Measurements from ENCODE around the gene TMEM132C.
"Not testable (repeated sequence)": the region's sequence is repeated elsewhere in the genome, so short reads cannot be mapped to it uniquely, and the experiment has no call there.

The TMEM132C gene

GRCh38 chr12:128267131-128267622, at the start of gene TMEM132C:
TMEM132C (plus strand) TSS chr12:128267170; CDS start chr12:128267403, 233 bp downstream.
- DNase-seq: no peak

- no peak for DNase-seq
These were observed 42.7 kb upstream of the TMEM132C start for GRCh38 chr12:128224226-128224625.

- no peak for DNase-seq
These were observed 38.4 kb upstream of the TMEM132C start for GRCh38 chr12:128228581-128228980.

GRCh38 chr12:128235635-128236417, 31.1 kb upstream of the TMEM132C start:
- DNase-seq: no peak

- no peak for DNase-seq
These were observed 30.4 kb upstream of the TMEM132C start for GRCh38 chr12:128236525-128236924.

GRCh38 chr12:128240745-128241144, 26.2 kb upstream of the TMEM132C start:
- DNase-seq: no peak

GRCh38 chr12:128245121-128245520, 21.8 kb upstream of the TMEM132C start:
- DNase-seq: no peak

GRCh38 chr12:128245905-128246304, 21.1 kb upstream of the TMEM132C start:
- no peak for DNase-seq

GRCh38 chr12:128250096-128250495, 16.9 kb upstream of the TMEM132C start:
- DNase-seq: no peak

- DNase-seq: not testable (repeated sequence)
These were observed 13.1 kb upstream of the TMEM132C start for GRCh38 chr12:128253829-128254228.

- DNase-seq: no peak
These were observed 8.0 kb upstream of the TMEM132C start for GRCh38 chr12:128258866-128259555.

- peak; percentile 8 to 51 (median 38) for DNase-seq
These were observed 7.4 kb upstream of the TMEM132C start for GRCh38 chr12:128259556-128260070.

- DNase-seq: no peak
These were observed 5.2 kb upstream of the TMEM132C start for GRCh38 chr12:128261757-128262156.

GRCh38 chr12:128265566-128265965, 1.4 kb upstream of the TMEM132C start:
- DNase-seq: no peak

- DNase-seq: no peak
These were observed 884 bp upstream of the TMEM132C start for GRCh38 chr12:128266086-128266485.

GRCh38 chr12:128266541-128267130, 334 bp upstream of the TMEM132C start:
- DNase-seq: no peak

- no peak for DNase-seq
These were observed 845 bp downstream of the TMEM132C start for GRCh38 chr12:128267651-128268378.

- DNase-seq: no peak
These were observed 1.5 kb downstream of the TMEM132C start for GRCh38 chr12:128268379-128268995.

- no peak for DNase-seq
These were observed 2.2 kb downstream of the TMEM132C start for GRCh38 chr12:128269181-128269591.

GRCh38 chr12:128276471-128276870, 9.5 kb downstream of the TMEM132C start:
- no peak for DNase-seq

- DNase-seq: no peak
These were observed 20.0 kb downstream of the TMEM132C start for GRCh38 chr12:128286970-128287369.

- DNase-seq: no peak
These were observed 21.4 kb downstream of the TMEM132C start for GRCh38 chr12:128288357-128288756.

All from NCI-H1417 (cell line).